Activated CD4-positive, alpha-beta T cell treated with anti-CD3 and anti-CD28 coated beads for 4 hours (primary cell): ENCODE measurements around the gene RFXANK.
"Not testable (repeated sequence)": the region's sequence is repeated elsewhere in the genome, so short reads cannot be mapped to it uniquely, and the experiment has no call there.

Experiments used
- DNase-seq, 2 donors: peaks; one replicate each; pipeline ENCODE4 v3.0.0-alpha.2; 2020

Gene RFXANK

GRCh38 chr19:19192078-19192882, at the start of gene RFXANK, which contains the start of gene BORCS8:
TSS of gene RFXANK (plus strand) at chr19:19192258. CDS start at chr19:19193947, 1,689 bp downstream.
TSS of gene BORCS8 (minus strand) at chr19:19192152. CDS start at chr19:19192117, 35 bp downstream.
- peak; percentile 98 to 99 for DNase-seq

GRCh38 chr19:19142347-19142746, 49.7 kb upstream of the RFXANK start:
- DNase-seq: no peak

GRCh38 chr19:19145281-19145680, 46.8 kb upstream of the RFXANK start:
- DNase-seq: no peak

- peak; percentile 70 to 88 for DNase-seq
Observed at GRCh38 chr19:19145684-19146608, 46.1 kb upstream of the RFXANK start.

- DNase-seq: no peak
Observed at GRCh38 chr19:19146865-19147264, 45.2 kb upstream of the RFXANK start.

- DNase-seq: no peak
Observed at GRCh38 chr19:19147344-19147743, 44.7 kb upstream of the RFXANK start.

- DNase-seq: not testable (repeated sequence)
Observed at GRCh38 chr19:19148504-19148903, 43.6 kb upstream of the RFXANK start.

GRCh38 chr19:19149435-19149834, 42.6 kb upstream of the RFXANK start:
- no peak for DNase-seq

- DNase-seq: no peak
Observed at GRCh38 chr19:19151418-19151817, 40.6 kb upstream of the RFXANK start.

GRCh38 chr19:19152668-19153384, 39.2 kb upstream of the RFXANK start:
- DNase-seq: no peak

GRCh38 chr19:19154768-19155494, 37.1 kb upstream of the RFXANK start:
- no peak for DNase-seq

GRCh38 chr19:19155495-19156219, 36.4 kb upstream of the RFXANK start:
- no peak for DNase-seq

- DNase-seq: no peak
Observed at GRCh38 chr19:19157808-19158207, 34.2 kb upstream of the RFXANK start.

- DNase-seq: no peak
Observed at GRCh38 chr19:19159534-19159933, 32.5 kb upstream of the RFXANK start.

- no peak for DNase-seq
Observed at GRCh38 chr19:19160461-19161035, 31.5 kb upstream of the RFXANK start.

GRCh38 chr19:19162495-19162894, 29.6 kb upstream of the RFXANK start:
- DNase-seq: no peak

GRCh38 chr19:19165396-19165795, 26.7 kb upstream of the RFXANK start:
- no peak for DNase-seq

GRCh38 chr19:19167612-19168011, 24.4 kb upstream of the RFXANK start:
- DNase-seq: no peak

GRCh38 chr19:19169236-19170052, 22.6 kb upstream of the RFXANK start:
- no peak for DNase-seq
